ENCODE data around the gene SLC44A2.

Gene SLC44A2

GRCh38 chr19:10692673-10693264, 67.4 kb downstream of the SLC44A2 start:
- in situ Hi-C loops (cut with HindIII; ENCODE audit: low pct_unique_long_range_greater_than_20kb, low sequenced_read_pairs) = no loop called here
- no peak for DNase-seq (ENCODE audit: low read depth in 1 of 2, low spot score in 1 of 2)
- TF ChIP-seq JUND (IDR thresholded peaks at IDR 0.05; ENCODE audit: low read depth) = no peak
